ENCODE data around the gene BCL7A. TPM values are rescaled to one million over a fixed set of nuclear protein-coding genes. Genes with fewer than 3 reads are reported as not detected.
A peak's percentile ranks its signal among the peaks of the same experiment; 100 is the strongest.

Gene BCL7A
- total RNA-seq, 6 experiments from 2014 or later, result 3.5 to 6.4 (median 4.6) TPM

- intact Hi-C loops (cut with DNase I), result no loop called here
- peaks cover 0 to 2% (median 0%) of the 10 kb centered on the region in 4 donors for H3K36me3 ChIP-seq
- WGBS (ENCODE audit: insufficient coverage, low coverage, low lambda C conversion rate, missing lambda C conversion rate), result 13% methylated on average over 18 of the region's 18 CpGs
- no peaks in the 10 kb centered on the region for H3K27me3 ChIP-seq
- no peaks in the 10 kb centered on the region for H3K9me3 ChIP-seq
- peak; percentile 58 to 80 (median 66) for DNase-seq
- ATAC-seq, result peak; percentile 13 to 57 (median 44)
- no peak for TF ChIP-seq CTCF (IDR thresholded peaks at IDR 0.05)
- TF ChIP-seq POLR2A (IDR thresholded peaks at IDR 0.05), result peak; percentile 79
- peak overlapping the region; percentile 56 to 88 (median 65) for H3K4me3 ChIP-seq
- peaks cover 0 to 44% (median 7%) of the 10 kb centered on the region in 4 donors for H3K4me1 ChIP-seq
- peak overlapping the region; percentile 72 to 89 (median 79) for H3K27ac ChIP-seq
Observed at GRCh38 chr12:122080149-122081082, 58.7 kb downstream of the BCL7A start.

GRCh38 chr12:122081083-122081696 is 59.5 kb downstream of the BCL7A start:
- peaks cover 0 to 6% (median 0%) of the 10 kb centered on the region in 4 donors for H3K36me3 ChIP-seq
- no peaks in the 10 kb centered on the region for H3K9me3 ChIP-seq
- H3K4me1 ChIP-seq, result peaks cover 0 to 44% (median 7%) of the 10 kb centered on the region in 4 donors
- H3K4me3 ChIP-seq, result peak overlapping the region; percentile 56 to 88 (median 65)
- no peak for DNase-seq
- H3K27me3 ChIP-seq, result no peaks in the 10 kb centered on the region
- ATAC-seq, result peak in 1 of 4 donors; percentile 4
- 7% methylated on average over 4 of the region's 9 CpGs for WGBS (ENCODE audit: insufficient coverage, low coverage, low lambda C conversion rate, missing lambda C conversion rate)
- peak overlapping the region; percentile 43 to 89 (median 79) for H3K27ac ChIP-seq
- intact Hi-C loops (cut with DNase I), result no loop called here
- TF ChIP-seq POLR2A (IDR thresholded peaks at IDR 0.05) (no peak), CTCF (IDR thresholded peaks at IDR 0.05) (no peak)

- TF ChIP-seq CTCF (IDR thresholded peaks at IDR 0.05) (no peak), POLR2A (IDR thresholded peaks at IDR 0.05) (no peak)
- H3K4me3 ChIP-seq, result peak overlapping the region in 2 of 3 donors; percentile 65 to 88
Observed at GRCh38 chr12:122081697-122082221, 60.1 kb downstream of the BCL7A start.

GRCh38 chr12:122082621-122083356 is 61.1 kb downstream of the BCL7A start:
- Histone ChIP-seq H3K36me3 (peaks cover 0 to 6% (median 0%) of the 10 kb centered on the region in 4 donors), H3K4me3 (no peak overlapping the region), H3K27me3 (no peaks in the 10 kb centered on the region), H3K4me1 (peaks cover 0 to 42% (median 7%) of the 10 kb centered on the region in 4 donors), H3K27ac (peak overlapping the region in 2 of 3 donors; percentile 79 to 89), H3K9me3 (no peaks in the 10 kb centered on the region)
- no peak for DNase-seq
- no peak for TF ChIP-seq POLR2A (IDR thresholded peaks at IDR 0.05)
- TF ChIP-seq CTCF (IDR thresholded peaks at IDR 0.05), result no peak
- intact Hi-C loops (cut with DNase I), result no loop called here
- 62% methylated on average over 5 of the region's 6 CpGs for WGBS (ENCODE audit: insufficient coverage, low coverage, low lambda C conversion rate, missing lambda C conversion rate)
- ATAC-seq, result peak in 1 of 4 donors; percentile 6

More at GRCh38 chr12:122081697-122082221, 60.1 kb downstream of the BCL7A start:
- DNase-seq (peak in 1 of 3 donors; percentile 58), ATAC-seq (peak; percentile 2 to 16 (median 11))
- Histone ChIP-seq H3K27ac (peak overlapping the region; percentile 43 to 89 (median 79)), H3K9me3 (no peaks in the 10 kb centered on the region), H3K36me3 (peaks cover 0 to 6% (median 0%) of the 10 kb centered on the region in 4 donors), H3K4me1 (peaks cover 0 to 44% (median 7%) of the 10 kb centered on the region in 4 donors), H3K27me3 (no peaks in the 10 kb centered on the region)
- intact Hi-C loops (cut with DNase I), result no loop called here
- 23% methylated on average over 6 of the region's 7 CpGs for WGBS (ENCODE audit: insufficient coverage, low coverage, low lambda C conversion rate, missing lambda C conversion rate)

Data from right lobe of liver (tissue), 6 donors.